ENCODE results near the gene UQCC5.

DNA sequence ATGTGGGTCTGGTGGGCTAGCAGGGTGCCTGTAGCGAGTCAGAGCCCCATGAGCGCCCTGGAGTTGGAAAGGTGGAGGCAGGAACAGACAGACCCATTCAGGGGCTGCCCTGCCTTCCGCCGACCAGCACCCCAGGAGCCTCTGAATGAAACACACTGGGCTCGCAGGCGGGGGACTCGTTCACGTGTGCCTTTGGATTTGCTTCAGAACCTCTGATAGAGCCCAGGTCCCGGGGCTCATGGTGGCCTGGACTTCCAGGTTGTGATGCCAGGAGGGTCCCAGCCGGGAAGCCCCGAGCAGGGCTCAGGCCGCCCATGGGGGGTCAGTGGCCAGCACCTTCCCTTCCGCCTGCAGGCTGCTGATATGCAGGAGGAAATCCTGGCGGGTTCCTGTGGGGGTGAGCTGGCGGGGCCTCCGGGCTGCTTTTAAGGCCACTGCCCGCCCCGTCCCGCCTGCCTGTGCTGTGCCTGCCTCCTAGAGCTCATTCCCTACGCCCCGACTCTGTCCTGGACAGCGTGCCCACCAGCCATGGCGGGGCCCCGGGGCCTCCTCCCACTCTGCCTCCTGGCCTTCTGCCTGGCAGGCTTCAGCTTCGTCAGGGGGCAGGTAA is 41.4 kb upstream of the UQCC5 start, which contains the start of gene STAB1:
- TF ChIP-seq CTCF (IDR thresholded peaks at IDR 0.05) = no peak
- no peak for TF ChIP-seq POLR2AphosphoS5 (IDR thresholded peaks at IDR 0.05; ENCODE audit: low read depth, low read length)
- TF ChIP-seq SIN3A (IDR thresholded peaks at IDR 0.05; ENCODE audit: borderline replicate concordance, low read depth, low read length) = no peak
- no peak for TF ChIP-seq JUND (IDR thresholded peaks at IDR 0.05)
- no peak for TF ChIP-seq MEF2A (IDR thresholded peaks at IDR 0.05; ENCODE audit: borderline replicate concordance, low read depth)
- TF ChIP-seq TAF1 (IDR thresholded peaks at IDR 0.05; ENCODE audit: borderline replicate concordance, low read depth, low read length) = no peak
- no peak for TF ChIP-seq YY1 (IDR thresholded peaks at IDR 0.05; ENCODE audit: low read depth)
- TF ChIP-seq EP300 (IDR thresholded peaks at IDR 0.05; ENCODE audit: borderline replicate concordance in 1 of 2, low read depth in 1 of 2, low read length in 1 of 2) = no peak
- no peak for TF ChIP-seq EZH2phosphoT487 (IDR thresholded peaks at IDR 0.05; ENCODE audit: borderline replicate concordance, low read depth)
- TF ChIP-seq, protein P1, sequence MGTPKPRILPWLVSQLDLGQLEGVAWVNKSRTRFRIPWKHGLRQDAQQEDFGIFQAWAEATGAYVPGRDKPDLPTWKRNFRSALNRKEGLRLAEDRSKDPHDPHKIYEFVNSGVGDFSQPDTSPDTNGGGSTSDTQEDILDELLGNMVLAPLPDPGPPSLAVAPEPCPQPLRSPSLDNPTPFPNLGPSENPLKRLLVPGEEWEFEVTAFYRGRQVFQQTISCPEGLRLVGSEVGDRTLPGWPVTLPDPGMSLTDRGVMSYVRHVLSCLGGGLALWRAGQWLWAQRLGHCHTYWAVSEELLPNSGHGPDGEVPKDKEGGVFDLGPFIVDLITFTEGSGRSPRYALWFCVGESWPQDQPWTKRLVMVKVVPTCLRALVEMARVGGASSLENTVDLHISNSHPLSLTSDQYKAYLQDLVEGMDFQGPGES (IDR thresholded peaks at IDR 0.05; ENCODE audit: low read depth, low read length) = no peak
- no peak for TF ChIP-seq ZBTB33 (IDR thresholded peaks at IDR 0.05; ENCODE audit: borderline replicate concordance, low read depth)
- TF ChIP-seq, protein P2, sequence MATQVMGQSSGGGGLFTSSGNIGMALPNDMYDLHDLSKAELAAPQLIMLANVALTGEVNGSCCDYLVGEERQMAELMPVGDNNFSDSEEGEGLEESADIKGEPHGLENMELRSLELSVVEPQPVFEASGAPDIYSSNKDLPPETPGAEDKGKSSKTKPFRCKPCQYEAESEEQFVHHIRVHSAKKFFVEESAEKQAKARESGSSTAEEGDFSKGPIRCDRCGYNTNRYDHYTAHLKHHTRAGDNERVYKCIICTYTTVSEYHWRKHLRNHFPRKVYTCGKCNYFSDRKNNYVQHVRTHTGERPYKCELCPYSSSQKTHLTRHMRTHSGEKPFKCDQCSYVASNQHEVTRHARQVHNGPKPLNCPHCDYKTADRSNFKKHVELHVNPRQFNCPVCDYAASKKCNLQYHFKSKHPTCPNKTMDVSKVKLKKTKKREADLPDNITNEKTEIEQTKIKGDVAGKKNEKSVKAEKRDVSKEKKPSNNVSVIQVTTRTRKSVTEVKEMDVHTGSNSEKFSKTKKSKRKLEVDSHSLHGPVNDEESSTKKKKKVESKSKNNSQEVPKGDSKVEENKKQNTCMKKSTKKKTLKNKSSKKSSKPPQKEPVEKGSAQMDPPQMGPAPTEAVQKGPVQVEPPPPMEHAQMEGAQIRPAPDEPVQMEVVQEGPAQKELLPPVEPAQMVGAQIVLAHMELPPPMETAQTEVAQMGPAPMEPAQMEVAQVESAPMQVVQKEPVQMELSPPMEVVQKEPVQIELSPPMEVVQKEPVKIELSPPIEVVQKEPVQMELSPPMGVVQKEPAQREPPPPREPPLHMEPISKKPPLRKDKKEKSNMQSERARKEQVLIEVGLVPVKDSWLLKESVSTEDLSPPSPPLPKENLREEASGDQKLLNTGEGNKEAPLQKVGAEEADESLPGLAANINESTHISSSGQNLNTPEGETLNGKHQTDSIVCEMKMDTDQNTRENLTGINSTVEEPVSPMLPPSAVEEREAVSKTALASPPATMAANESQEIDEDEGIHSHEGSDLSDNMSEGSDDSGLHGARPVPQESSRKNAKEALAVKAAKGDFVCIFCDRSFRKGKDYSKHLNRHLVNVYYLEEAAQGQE (IDR thresholded peaks at IDR 0.05; ENCODE audit: low read depth, low read length) = no peak
- no peak for TF ChIP-seq SMC3 (IDR thresholded peaks at IDR 0.05; ENCODE audit: low read depth, low read length)

Measured in SK-N-SH (cell line).